Activated CD8-positive, alpha-beta memory T cell treated with anti-CD3 and anti-CD28 coated beads, Interleukin-2, amount 10 ng/mL, durations not matched to agents 7 days and 5 days (primary cell): ENCODE measurements around the gene RPUSD1. TPM values are rescaled to one million over a fixed set of nuclear protein-coding genes. Genes with fewer than 3 reads are reported as not detected.

Source experiments
- ATAC-seq: fragments of 150-1000 bp; cut with Tn5 transposase; one replicate; pipeline ENCODE4 v1.10.0; 2021; ENCODE audit warnings: moderate library complexity
- CTCF ChIA-PET: fragments of 350-600 bp; sonication (Branson Sonifier 250); formaldehyde crosslinking; loops from one replicate; lab custom pipeline; 2021; ENCODE audit warnings: antibody characterized with exemption; lab: Charles Lee
- DNase-seq: peaks from one replicate; pipeline ENCODE4 v3.0.0-alpha.2; 2020
- H3K27ac Mint-ChIP-seq: one replicate; pipeline ENCODE4 v1.8.0; 2021; ENCODE audit warnings: mild to moderate bottlenecking, mixed read lengths
- H3K27me3 Mint-ChIP-seq: one replicate; pipeline ENCODE4 v1.8.0; 2021; ENCODE audit warnings: mixed read lengths
- H3K36me3 Mint-ChIP-seq: one replicate; pipeline ENCODE4 v1.8.0; 2021; ENCODE audit warnings: mild to moderate bottlenecking, mixed read lengths
- H3K4me1 Mint-ChIP-seq: one replicate; pipeline ENCODE4 v1.8.0; 2021; ENCODE audit warnings: mixed read lengths
- H3K4me3 Mint-ChIP-seq: one replicate; pipeline ENCODE4 v1.8.0; 2021; ENCODE audit warnings: mild to moderate bottlenecking, moderate library complexity, mixed read lengths
- H3K9me3 Mint-ChIP-seq: one replicate; pipeline ENCODE4 v1.8.0; 2022; ENCODE audit warnings: low read depth, mixed read lengths
- total RNA-seq, 2 experiments: library from RNA; stranded (reverse); gene quantifications; one replicate each; pipeline ENCODE4 v1.2.3, GENCODE V29; 2021

RPUSD1 gene
- total RNA-seq, 2 experiments from 2014 or later, result 27.8 to 38.0 TPM

- H3K27ac Mint-ChIP-seq, result no peak overlapping the region
- no peaks in the 10 kb centered on the region for H3K27me3 Mint-ChIP-seq
- H3K4me3 Mint-ChIP-seq, result no peak overlapping the region
- H3K4me1 Mint-ChIP-seq, result no peaks in the 10 kb centered on the region
- ATAC-seq (no peak), DNase-seq (no peak)
- no peaks in the 10 kb centered on the region for H3K36me3 Mint-ChIP-seq
- CTCF ChIA-PET, result no interaction called here
- no peaks in the 10 kb centered on the region for H3K9me3 Mint-ChIP-seq
Observed at GRCh38 chr16:767743-768235, 20.4 kb downstream of the RPUSD1 start.

GRCh38 chr16:766820-767640 is 21.2 kb downstream of the RPUSD1 start:
- CTCF ChIA-PET, result no interaction called here
- ATAC-seq, result no peak
- no peaks in the 10 kb centered on the region for H3K9me3 Mint-ChIP-seq
- H3K27ac Mint-ChIP-seq, result no peak overlapping the region
- DNase-seq, result no peak
- no peaks in the 10 kb centered on the region for H3K27me3 Mint-ChIP-seq
- no peaks in the 10 kb centered on the region for H3K36me3 Mint-ChIP-seq
- no peak overlapping the region for H3K4me3 Mint-ChIP-seq
- no peaks in the 10 kb centered on the region for H3K4me1 Mint-ChIP-seq

- H3K36me3 Mint-ChIP-seq, result no peaks in the 10 kb centered on the region
- no peak overlapping the region for H3K4me3 Mint-ChIP-seq
- H3K27ac Mint-ChIP-seq, result no peak overlapping the region
- DNase-seq (no peak), ATAC-seq (no peak)
- CTCF ChIA-PET, result interaction anchor here (0.9 kb wide), 2 partner anchors 51 to 54 kb away, joined by 3 read pairs; partner anchors contain the start of gene METRN
- H3K4me1 Mint-ChIP-seq, result no peaks in the 10 kb centered on the region
- no peaks in the 10 kb centered on the region for H3K27me3 Mint-ChIP-seq
- no peaks in the 10 kb centered on the region for H3K9me3 Mint-ChIP-seq
Observed at GRCh38 chr16:766008-766819, 22.0 kb downstream of the RPUSD1 start.

GRCh38 chr16:765488-765865 is 22.7 kb downstream of the RPUSD1 start:
- ATAC-seq (no peak), DNase-seq (no peak)
- H3K27ac Mint-ChIP-seq, result no peak overlapping the region
- no peaks in the 10 kb centered on the region for H3K4me1 Mint-ChIP-seq
- H3K27me3 Mint-ChIP-seq, result no peaks in the 10 kb centered on the region
- H3K36me3 Mint-ChIP-seq, result no peaks in the 10 kb centered on the region
- H3K9me3 Mint-ChIP-seq, result no peaks in the 10 kb centered on the region
- CTCF ChIA-PET, result interaction anchor here (0.9 kb wide), 2 partner anchors 51 to 53 kb away, joined by 3 read pairs; partner anchors contain the start of gene METRN
- no peak overlapping the region for H3K4me3 Mint-ChIP-seq

- H3K4me3 Mint-ChIP-seq, result no peak overlapping the region
- H3K27ac Mint-ChIP-seq, result no peak overlapping the region
- H3K9me3 Mint-ChIP-seq, result no peaks in the 10 kb centered on the region
- DNase-seq (no peak), ATAC-seq (no peak)
- H3K27me3 Mint-ChIP-seq, result no peaks in the 10 kb centered on the region
- H3K36me3 Mint-ChIP-seq, result no peaks in the 10 kb centered on the region
- no peaks in the 10 kb centered on the region for H3K4me1 Mint-ChIP-seq
- CTCF ChIA-PET, result interaction anchor here (0.9 kb wide), 2 partner anchors 50 to 52 kb away, joined by 3 read pairs; partner anchors contain the start of gene METRN
Observed at GRCh38 chr16:764848-765487, 23.2 kb downstream of the RPUSD1 start.

GRCh38 chr16:764184-764750 is 23.9 kb downstream of the RPUSD1 start:
- H3K27ac Mint-ChIP-seq, result no peak overlapping the region
- no peak for DNase-seq
- no peaks in the 10 kb centered on the region for H3K9me3 Mint-ChIP-seq
- H3K27me3 Mint-ChIP-seq, result no peaks in the 10 kb centered on the region
- H3K4me1 Mint-ChIP-seq, result no peaks in the 10 kb centered on the region
- H3K4me3 Mint-ChIP-seq, result no peak overlapping the region
- no peaks in the 10 kb centered on the region for H3K36me3 Mint-ChIP-seq
- no peak for ATAC-seq
- CTCF ChIA-PET, result no interaction called here

GRCh38 chr16:763369-764183 is 24.6 kb downstream of the RPUSD1 start:
- Mint-ChIP-seq H3K36me3 (no peaks in the 10 kb centered on the region), H3K4me1 (no peaks in the 10 kb centered on the region), H3K9me3 (no peaks in the 10 kb centered on the region), H3K27ac (no peak overlapping the region), H3K27me3 (no peaks in the 10 kb centered on the region), H3K4me3 (no peak overlapping the region)
- ATAC-seq (no peak), DNase-seq (no peak)
- CTCF ChIA-PET, result no interaction called here

- no peaks in the 10 kb centered on the region for H3K36me3 Mint-ChIP-seq
- no peak overlapping the region for H3K27ac Mint-ChIP-seq
- no peaks in the 10 kb centered on the region for H3K27me3 Mint-ChIP-seq
- CTCF ChIA-PET, result no interaction called here
- DNase-seq (no peak), ATAC-seq (no peak)
- no peaks in the 10 kb centered on the region for H3K9me3 Mint-ChIP-seq
- H3K4me1 Mint-ChIP-seq, result no peaks in the 10 kb centered on the region
- no peak overlapping the region for H3K4me3 Mint-ChIP-seq
Observed at GRCh38 chr16:762595-763268, 25.4 kb downstream of the RPUSD1 start.

GRCh38 chr16:761625-762513 is 26.3 kb downstream of the RPUSD1 start:
- H3K4me3 Mint-ChIP-seq, result no peak overlapping the region
- H3K9me3 Mint-ChIP-seq, result no peaks in the 10 kb centered on the region
- no peak overlapping the region for H3K27ac Mint-ChIP-seq
- ATAC-seq, result no peak
- peaks cover 2% of the 10 kb centered on the region for H3K4me1 Mint-ChIP-seq
- no peaks in the 10 kb centered on the region for H3K27me3 Mint-ChIP-seq
- DNase-seq, result no peak
- no peaks in the 10 kb centered on the region for H3K36me3 Mint-ChIP-seq
- CTCF ChIA-PET, result interaction anchor here (0.9 kb wide), 1 partner anchor 20 kb away, joined by 3 read pairs; no protein-coding TSS in a partner anchor

- H3K27me3 Mint-ChIP-seq, result peaks cover 8% of the 10 kb centered on the region
- no peaks in the 10 kb centered on the region for H3K9me3 Mint-ChIP-seq
- peaks cover 2% of the 10 kb centered on the region for H3K4me1 Mint-ChIP-seq
- H3K27ac Mint-ChIP-seq, result no peak within 1 kb of the TSS
- CTCF ChIA-PET, result interaction anchor here (0.9 kb wide), 1 partner anchor 19 kb away, joined by 3 read pairs; no protein-coding TSS in a partner anchor
- no peak for ATAC-seq
- no peak for DNase-seq
- no peaks in the 10 kb centered on the region for H3K36me3 Mint-ChIP-seq
- no peak within 1 kb of the TSS for H3K4me3 Mint-ChIP-seq
Observed at GRCh38 chr16:760545-761343, 27.4 kb downstream of the RPUSD1 start, which contains the start of gene MSLN. Gene MSLN (plus strand): TSS chr16:760734. CDS start chr16:762681, 1,947 bp downstream.
